Left ventricle myocardium inferior (tissue), 1 donor: Measurements from ENCODE around the gene HMG20A. TPM values are rescaled to one million over a fixed set of nuclear protein-coding genes. Genes with fewer than 3 reads are reported as not detected.

Experiments
- DNase-seq: peaks from one replicate; pipeline ENCODE4 v3.0.0-alpha.2; 2020
- H3K27ac ChIP-seq: fragments of 200-600 bp; replicated peaks from 2 replicates; pipeline ENCODE4 v1.8.0; 2021
- H3K27me3 ChIP-seq: fragments of 200-600 bp; 2 replicates; pipeline ENCODE4 v1.8.0; 2021; ENCODE audit warnings: low read depth
- H3K36me3 ChIP-seq: fragments of 200-600 bp; 2 replicates; pipeline ENCODE4 v1.8.0; 2021
- H3K4me1 ChIP-seq: fragments of 200-600 bp; 2 replicates; pipeline ENCODE4 v1.8.0; 2021
- H3K4me3 ChIP-seq: fragments of 200-600 bp; 2 replicates; pipeline ENCODE4 v1.8.0; 2021; ENCODE audit warnings: mild to moderate bottlenecking, moderate library complexity
- H3K9me3 ChIP-seq: fragments of 200-600 bp; replicated peaks from 2 replicates; pipeline ENCODE4 v1.8.0; 2021
- intact Hi-C: fragments of 100-400 bp; cut with micrococcal nuclease; formaldehyde crosslinking; loops from one replicate; pipeline ENCODE4 v1.11.0; 2022
- total RNA-seq: library from RNA; stranded (reverse); fragmentation: NEBNext Ultra II Directional; extraction: Animal tissue kit (Norgen Biotek cat#: 25700); gene quantifications from one replicate; pipeline ENCODE4 v1.2.1, GENCODE V29; 2021
- TF ChIP-seq, protein P1 (sequence below): fragments of 200-600 bp; IDR thresholded peaks from 2 replicates; pipeline ENCODE4 v1.8.0; 2021; ENCODE audit warnings: antibody characterized with exemption, mild to moderate bottlenecking, borderline replicate concordance
- donor health status: DM: no; HTN: yes; CAD: no; lungs with severe emphysema.

Gene HMG20A
- total RNA-seq, 1 donor from 2014 or later = 30.5 TPM

GRCh38 chr15:77391372-77391951, 29.2 kb upstream of the HMG20A start:
- Histone ChIP-seq H3K36me3 (no peaks in the 10 kb centered on the region), H3K27ac (peak overlapping the region; percentile 53)

GRCh38 chr15:77392762-77393470, 27.8 kb upstream of the HMG20A start:
- Histone ChIP-seq H3K27ac (no peak overlapping the region), H3K9me3 (peaks cover 38% of the 10 kb centered on the region), H3K4me1 (peaks cover 60% of the 10 kb centered on the region), H3K4me3 (no peak overlapping the region), H3K36me3 (no peaks in the 10 kb centered on the region), H3K27me3 (no peaks in the 10 kb centered on the region)
- intact Hi-C loops = no loop called here
- DNase-seq = no peak
- TF ChIP-seq, protein P1, sequence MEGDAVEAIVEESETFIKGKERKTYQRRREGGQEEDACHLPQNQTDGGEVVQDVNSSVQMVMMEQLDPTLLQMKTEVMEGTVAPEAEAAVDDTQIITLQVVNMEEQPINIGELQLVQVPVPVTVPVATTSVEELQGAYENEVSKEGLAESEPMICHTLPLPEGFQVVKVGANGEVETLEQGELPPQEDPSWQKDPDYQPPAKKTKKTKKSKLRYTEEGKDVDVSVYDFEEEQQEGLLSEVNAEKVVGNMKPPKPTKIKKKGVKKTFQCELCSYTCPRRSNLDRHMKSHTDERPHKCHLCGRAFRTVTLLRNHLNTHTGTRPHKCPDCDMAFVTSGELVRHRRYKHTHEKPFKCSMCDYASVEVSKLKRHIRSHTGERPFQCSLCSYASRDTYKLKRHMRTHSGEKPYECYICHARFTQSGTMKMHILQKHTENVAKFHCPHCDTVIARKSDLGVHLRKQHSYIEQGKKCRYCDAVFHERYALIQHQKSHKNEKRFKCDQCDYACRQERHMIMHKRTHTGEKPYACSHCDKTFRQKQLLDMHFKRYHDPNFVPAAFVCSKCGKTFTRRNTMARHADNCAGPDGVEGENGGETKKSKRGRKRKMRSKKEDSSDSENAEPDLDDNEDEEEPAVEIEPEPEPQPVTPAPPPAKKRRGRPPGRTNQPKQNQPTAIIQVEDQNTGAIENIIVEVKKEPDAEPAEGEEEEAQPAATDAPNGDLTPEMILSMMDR = no peak

More at GRCh38 chr15:77391372-77391951, 29.2 kb upstream of the HMG20A start:
- H3K27me3 ChIP-seq = no peaks in the 10 kb centered on the region
- H3K4me1 ChIP-seq = peaks cover 74% of the 10 kb centered on the region
- DNase-seq = no peak
- TF ChIP-seq, protein P1 = no peak
- H3K4me3 ChIP-seq = no peak overlapping the region
- peaks cover 24% of the 10 kb centered on the region for H3K9me3 ChIP-seq
- intact Hi-C loops = no loop called here

DNA sequence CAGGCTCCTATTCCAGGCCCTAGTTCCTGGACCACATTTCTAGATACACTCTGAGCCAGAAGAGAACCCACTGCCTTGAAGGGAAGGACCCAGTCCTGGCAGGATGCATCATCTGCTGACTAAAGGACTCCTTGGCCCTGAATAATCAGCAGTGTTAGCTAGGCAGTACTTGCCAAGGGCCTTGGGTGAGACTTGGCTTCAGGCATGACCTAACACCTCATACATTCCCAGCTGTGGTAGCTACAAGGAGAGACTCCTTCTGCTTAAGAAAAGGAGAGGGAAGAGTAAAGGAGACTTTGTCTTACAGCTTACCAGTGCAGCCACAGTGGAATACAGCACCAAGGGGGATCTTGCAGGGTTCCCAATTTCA, 27.2 kb upstream of the HMG20A start:
- DNase-seq = no peak
- intact Hi-C loops = no loop called here
- H3K4me1 ChIP-seq = peaks cover 54% of the 10 kb centered on the region
- H3K27me3 ChIP-seq = no peaks in the 10 kb centered on the region
- TF ChIP-seq, protein P1 = no peak
- peaks cover 43% of the 10 kb centered on the region for H3K9me3 ChIP-seq
- H3K27ac ChIP-seq = no peak overlapping the region
- no peak overlapping the region for H3K4me3 ChIP-seq
- H3K36me3 ChIP-seq = no peaks in the 10 kb centered on the region

- peaks cover 60% of the 10 kb centered on the region for H3K9me3 ChIP-seq
- peaks cover 37% of the 10 kb centered on the region for H3K4me1 ChIP-seq
- no peak for DNase-seq
- intact Hi-C loops = no loop called here
- H3K4me3 ChIP-seq = no peak overlapping the region
- peaks cover 10% of the 10 kb centered on the region for H3K36me3 ChIP-seq
- H3K27me3 ChIP-seq = no peaks in the 10 kb centered on the region
- TF ChIP-seq, protein P1 = no peak
- no peak overlapping the region for H3K27ac ChIP-seq
Observed at GRCh38 chr15:77395013-77395774, 25.5 kb upstream of the HMG20A start.

DNA sequence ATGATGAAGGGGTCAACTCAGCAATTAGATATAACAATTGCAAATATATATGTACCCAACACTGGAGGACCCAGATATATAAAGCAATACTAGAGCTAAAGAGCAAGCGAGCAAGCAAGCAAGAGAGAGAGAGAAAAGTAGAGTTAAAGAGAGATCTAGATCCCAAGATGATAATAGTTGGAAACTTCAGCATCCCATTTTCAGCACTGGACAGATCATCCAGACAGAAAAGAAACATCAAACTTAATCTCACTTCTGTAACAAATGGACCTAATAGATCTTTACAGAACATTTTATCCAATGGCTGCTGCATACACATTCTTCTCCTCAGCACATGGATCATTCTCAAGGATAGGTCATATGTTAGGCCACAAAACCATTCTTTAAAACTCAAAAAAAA, 24.0 kb upstream of the HMG20A start:
- Histone ChIP-seq H3K27me3 (no peaks in the 10 kb centered on the region), H3K4me1 (peaks cover 22% of the 10 kb centered on the region), H3K36me3 (peaks cover 10% of the 10 kb centered on the region), H3K4me3 (no peak overlapping the region), H3K27ac (no peak overlapping the region), H3K9me3 (peaks cover 66% of the 10 kb centered on the region)
- no peak for DNase-seq
- intact Hi-C loops = no loop called here
- TF ChIP-seq, protein P1 = no peak
